Ishikawa (cell line): ENCODE results near the gene CDC25A.

ENCODE experiments used
- CEBPB ChIP-seq: IDR thresholded peaks from 2 replicates; pipeline ENCODE4 v1.6.1; 2012
- CREB1 ChIP-seq: IDR thresholded peaks from 2 replicates; pipeline ENCODE4 v1.6.1; 2012; ENCODE audit warnings: low read depth
- EGR1 ChIP-seq: IDR thresholded peaks from 2 replicates; pipeline ENCODE4 v1.6.1; 2012
- EP300 ChIP-seq: IDR thresholded peaks from 2 replicates; pipeline ENCODE4 v1.6.1; 2012; ENCODE audit warnings: borderline replicate concordance
- FOXM1 ChIP-seq: IDR thresholded peaks from 2 replicates; pipeline ENCODE4 v1.6.1; 2012; ENCODE audit warnings: low read depth, borderline replicate concordance
- NFIC ChIP-seq: IDR thresholded peaks from 2 replicates; pipeline ENCODE4 v1.6.1; 2012
- RAD21 ChIP-seq: IDR thresholded peaks from 2 replicates; pipeline ENCODE4 v1.6.1; 2012; ENCODE audit warnings: low read depth
- TAF1 ChIP-seq: IDR thresholded peaks from 2 replicates; pipeline ENCODE4 v1.6.1; 2012; ENCODE audit warnings: low read depth, mild to moderate bottlenecking
- TCF12 ChIP-seq: IDR thresholded peaks from 2 replicates; pipeline ENCODE4 v1.6.1; 2012; ENCODE audit warnings: low read depth
- TEAD4 ChIP-seq: IDR thresholded peaks from 2 replicates; pipeline ENCODE4 v1.6.1; 2012
- YY1 ChIP-seq: IDR thresholded peaks from 2 replicates; pipeline ENCODE4 v1.6.1; 2012; ENCODE audit warnings: low read depth
- ZBTB7A ChIP-seq: IDR thresholded peaks from 2 replicates; pipeline ENCODE4 v1.6.1; 2012; ENCODE audit warnings: low read depth
- TF ChIP-seq, protein P1 (sequence below): IDR thresholded peaks from 2 replicates; pipeline ENCODE4 v1.6.1; 2012
- TF ChIP-seq, protein P2 (sequence below): IDR thresholded peaks from 2 replicates; pipeline ENCODE4 v1.6.1; 2012; ENCODE audit warnings: low read depth, mild to moderate bottlenecking
- TF ChIP-seq, protein P3 (sequence below): IDR thresholded peaks from 2 replicates; pipeline ENCODE4 v1.6.1; 2012

Gene CDC25A

DNA sequence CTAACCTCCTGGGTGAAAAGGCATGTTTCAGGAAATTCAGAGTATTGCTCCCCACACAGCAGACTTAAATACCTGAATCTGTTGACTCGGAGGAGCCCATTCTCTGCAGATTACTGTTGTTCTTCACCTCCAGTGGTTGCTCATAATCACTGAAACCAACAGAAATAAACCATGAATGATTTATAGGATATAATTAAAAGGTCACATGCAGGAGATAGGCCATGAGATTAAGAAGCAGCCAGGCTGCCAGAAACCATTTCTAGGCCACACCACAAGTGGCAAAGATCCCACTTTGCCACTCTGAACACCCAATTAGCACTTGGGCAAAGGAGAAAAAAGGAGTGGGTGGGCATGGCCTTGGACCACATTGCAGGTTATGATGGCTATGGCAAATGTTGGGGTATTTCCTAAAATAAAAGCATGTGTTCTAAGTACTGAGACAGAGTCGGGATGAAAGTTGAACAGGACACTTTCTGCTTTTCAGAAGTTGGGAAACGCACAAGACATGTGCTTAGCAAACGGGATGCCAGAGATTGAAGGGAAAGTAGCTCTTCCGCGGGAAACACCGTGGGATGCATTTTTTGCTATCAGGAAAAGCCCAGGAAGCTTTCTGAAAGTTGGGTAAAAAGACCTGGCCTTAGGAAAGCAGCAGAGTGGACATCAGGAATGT lies 1.5 kb downstream of the CDC25A start:
- TF ChIP-seq, protein P1, sequence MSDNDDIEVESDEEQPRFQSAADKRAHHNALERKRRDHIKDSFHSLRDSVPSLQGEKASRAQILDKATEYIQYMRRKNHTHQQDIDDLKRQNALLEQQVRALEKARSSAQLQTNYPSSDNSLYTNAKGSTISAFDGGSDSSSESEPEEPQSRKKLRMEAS, result no peak
- no peak for TF ChIP-seq TCF12

DNA sequence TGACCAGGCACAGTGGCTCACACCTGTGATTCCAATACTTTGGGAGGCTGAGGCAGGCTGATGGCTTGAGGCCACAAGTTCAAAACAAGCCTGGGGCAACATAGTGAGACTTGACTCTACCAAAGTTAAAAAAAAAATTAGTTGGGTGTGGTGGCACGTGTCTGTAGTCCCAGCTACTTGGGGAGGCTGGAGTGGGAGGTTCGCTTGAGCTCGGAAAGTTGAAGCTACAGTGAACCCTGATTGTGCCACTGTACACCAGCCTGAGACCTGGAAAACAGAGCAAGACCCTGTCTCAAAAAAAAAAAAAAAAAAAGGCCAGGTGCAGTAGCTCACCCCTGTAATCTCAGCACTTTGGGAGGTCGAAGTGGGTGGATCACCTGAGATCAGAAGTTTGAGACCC lies 3.1 kb downstream of the CDC25A start:
- TF ChIP-seq CEBPB, result no peak
- TF ChIP-seq, protein P2, sequence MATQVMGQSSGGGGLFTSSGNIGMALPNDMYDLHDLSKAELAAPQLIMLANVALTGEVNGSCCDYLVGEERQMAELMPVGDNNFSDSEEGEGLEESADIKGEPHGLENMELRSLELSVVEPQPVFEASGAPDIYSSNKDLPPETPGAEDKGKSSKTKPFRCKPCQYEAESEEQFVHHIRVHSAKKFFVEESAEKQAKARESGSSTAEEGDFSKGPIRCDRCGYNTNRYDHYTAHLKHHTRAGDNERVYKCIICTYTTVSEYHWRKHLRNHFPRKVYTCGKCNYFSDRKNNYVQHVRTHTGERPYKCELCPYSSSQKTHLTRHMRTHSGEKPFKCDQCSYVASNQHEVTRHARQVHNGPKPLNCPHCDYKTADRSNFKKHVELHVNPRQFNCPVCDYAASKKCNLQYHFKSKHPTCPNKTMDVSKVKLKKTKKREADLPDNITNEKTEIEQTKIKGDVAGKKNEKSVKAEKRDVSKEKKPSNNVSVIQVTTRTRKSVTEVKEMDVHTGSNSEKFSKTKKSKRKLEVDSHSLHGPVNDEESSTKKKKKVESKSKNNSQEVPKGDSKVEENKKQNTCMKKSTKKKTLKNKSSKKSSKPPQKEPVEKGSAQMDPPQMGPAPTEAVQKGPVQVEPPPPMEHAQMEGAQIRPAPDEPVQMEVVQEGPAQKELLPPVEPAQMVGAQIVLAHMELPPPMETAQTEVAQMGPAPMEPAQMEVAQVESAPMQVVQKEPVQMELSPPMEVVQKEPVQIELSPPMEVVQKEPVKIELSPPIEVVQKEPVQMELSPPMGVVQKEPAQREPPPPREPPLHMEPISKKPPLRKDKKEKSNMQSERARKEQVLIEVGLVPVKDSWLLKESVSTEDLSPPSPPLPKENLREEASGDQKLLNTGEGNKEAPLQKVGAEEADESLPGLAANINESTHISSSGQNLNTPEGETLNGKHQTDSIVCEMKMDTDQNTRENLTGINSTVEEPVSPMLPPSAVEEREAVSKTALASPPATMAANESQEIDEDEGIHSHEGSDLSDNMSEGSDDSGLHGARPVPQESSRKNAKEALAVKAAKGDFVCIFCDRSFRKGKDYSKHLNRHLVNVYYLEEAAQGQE, result no peak
- no peak for TF ChIP-seq RAD21
- no peak for TF ChIP-seq ZBTB7A
- no peak for TF ChIP-seq EGR1

DNA sequence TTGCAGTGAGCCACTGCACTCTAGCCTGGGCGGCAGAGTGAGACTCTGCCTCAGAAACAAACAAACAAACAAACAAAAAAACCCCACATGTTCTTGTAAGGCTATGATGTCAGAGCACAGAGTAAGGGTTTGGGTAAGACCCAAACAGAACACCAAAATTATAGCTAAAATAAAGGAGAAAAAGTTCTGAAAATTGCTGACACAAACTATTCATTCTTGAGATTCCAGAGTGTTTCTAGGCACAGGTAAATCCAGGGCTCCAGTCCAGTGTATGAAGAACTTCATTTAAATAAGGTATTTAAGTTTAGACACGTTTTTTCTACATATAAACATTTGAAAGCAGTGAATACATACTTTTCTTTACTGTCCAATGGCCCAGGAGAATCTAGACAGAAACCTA lies 3.9 kb downstream of the CDC25A start:
- TF ChIP-seq EGR1 (no peak), NFIC (no peak), EP300 (no peak), RAD21 (no peak), FOXM1 (no peak), ZBTB7A (no peak), TEAD4 (no peak), CREB1 (no peak), TCF12 (no peak), YY1 (no peak), CEBPB (no peak)
- TF ChIP-seq, protein P3, sequence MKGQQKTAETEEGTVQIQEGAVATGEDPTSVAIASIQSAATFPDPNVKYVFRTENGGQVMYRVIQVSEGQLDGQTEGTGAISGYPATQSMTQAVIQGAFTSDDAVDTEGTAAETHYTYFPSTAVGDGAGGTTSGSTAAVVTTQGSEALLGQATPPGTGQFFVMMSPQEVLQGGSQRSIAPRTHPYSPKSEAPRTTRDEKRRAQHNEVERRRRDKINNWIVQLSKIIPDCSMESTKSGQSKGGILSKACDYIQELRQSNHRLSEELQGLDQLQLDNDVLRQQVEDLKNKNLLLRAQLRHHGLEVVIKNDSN, result no peak
- TF ChIP-seq, protein P2, result no peak
- TF ChIP-seq, protein P1, result no peak

DNA sequence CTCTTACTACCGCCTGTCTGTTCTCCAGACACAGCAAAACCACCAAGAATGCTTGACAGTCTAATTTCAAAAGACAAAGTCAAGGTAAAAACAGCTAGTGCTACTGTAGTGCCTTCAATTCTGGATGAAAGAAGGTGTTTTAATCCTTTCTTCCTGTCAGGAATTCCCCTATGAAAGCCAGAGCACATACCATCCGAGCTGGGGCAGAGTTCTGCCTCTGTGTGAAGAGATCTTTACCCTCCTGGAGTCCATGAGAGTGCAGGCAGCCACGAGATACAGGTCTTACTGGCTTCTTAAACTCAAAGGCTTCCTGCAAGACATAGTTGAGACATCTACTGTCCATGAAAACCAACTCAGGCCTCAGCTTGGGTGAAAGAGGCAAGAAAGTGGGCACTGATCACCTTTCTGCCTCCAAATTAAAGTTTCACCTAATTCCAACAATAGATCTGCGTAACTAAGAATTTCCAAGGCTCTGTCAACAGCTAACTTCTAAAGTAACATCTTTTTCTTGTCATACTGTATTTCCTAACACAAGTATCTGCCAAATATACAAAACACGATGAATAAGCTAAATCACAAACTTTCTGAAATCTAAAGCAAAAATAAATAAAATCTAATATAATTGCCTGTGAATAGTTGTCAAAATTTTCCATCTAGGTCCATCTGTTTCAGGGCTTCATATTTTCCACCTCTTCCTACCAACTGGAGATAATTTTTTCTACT lies 7.5 kb downstream of the CDC25A start:
- TF ChIP-seq CREB1 (no peak), TCF12 (no peak), EP300 (no peak)
- TF ChIP-seq, protein P1, result no peak
- TF ChIP-seq, protein P3, result no peak
- TF ChIP-seq, protein P2, result no peak

DNA sequence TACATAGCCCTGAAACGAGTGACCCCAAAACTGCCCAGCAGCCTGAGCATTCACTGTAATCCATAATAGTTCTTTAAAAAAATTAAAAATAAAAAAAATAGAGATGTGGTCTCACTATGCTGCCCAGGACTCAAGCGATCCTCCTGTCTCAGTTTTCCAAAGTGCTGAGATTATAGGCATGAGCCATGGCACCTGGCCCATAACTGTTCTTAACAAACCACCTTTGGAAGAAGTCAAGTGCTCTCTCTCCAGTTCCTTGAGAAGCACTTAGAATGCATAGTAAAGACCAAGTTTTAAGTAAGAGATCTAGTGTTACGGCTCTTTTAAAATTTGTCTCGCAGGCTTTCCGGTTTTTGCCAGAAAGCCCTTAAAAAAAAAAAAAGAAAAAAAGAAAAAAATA lies 8.2 kb downstream of the CDC25A start:
- TF ChIP-seq CREB1, result no peak
- TF ChIP-seq, protein P1, result no peak
- no peak for TF ChIP-seq TAF1
- no peak for TF ChIP-seq EP300
- no peak for TF ChIP-seq TCF12
- no peak for TF ChIP-seq ZBTB7A
- no peak for TF ChIP-seq FOXM1
- TF ChIP-seq, protein P2, result no peak
